Right ventricle myocardium superior (tissue), 1 donor: Measurements from ENCODE around the gene BCAP29. TPM values are rescaled to one million over a fixed set of nuclear protein-coding genes. Genes with fewer than 3 reads are reported as not detected.

Experiments used
- ATAC-seq: fragments of 200-7000 bp; cut with Tn5 transposase; one replicate; pipeline ENCODE4 v1.9.1; 2020; ENCODE audit warnings: mild to moderate bottlenecking; ENCODE audit not compliant: poor library complexity
- DNase-seq: peaks from one replicate; pipeline ENCODE4 v3.0.0-alpha.2; 2020
- intact Hi-C: fragments of 100-400 bp; cut with DNase I; formaldehyde crosslinking; loops from one replicate; pipeline ENCODE4 v1.11.2; 2022
- total RNA-seq: library from RNA; stranded (reverse); fragmentation: NEBNext Ultra II Directional; extraction: Animal tissue kit (Norgen Biotek cat#: 25700); gene quantifications from one replicate; pipeline ENCODE4 v1.2.1, GENCODE V29; 2021
- donor health status: DM: no; HTN: yes; CAD: no; lungs with severe emphysema.

The BCAP29 gene
- total RNA-seq, 1 donor from 2014 or later, result 108 TPM

DNA sequence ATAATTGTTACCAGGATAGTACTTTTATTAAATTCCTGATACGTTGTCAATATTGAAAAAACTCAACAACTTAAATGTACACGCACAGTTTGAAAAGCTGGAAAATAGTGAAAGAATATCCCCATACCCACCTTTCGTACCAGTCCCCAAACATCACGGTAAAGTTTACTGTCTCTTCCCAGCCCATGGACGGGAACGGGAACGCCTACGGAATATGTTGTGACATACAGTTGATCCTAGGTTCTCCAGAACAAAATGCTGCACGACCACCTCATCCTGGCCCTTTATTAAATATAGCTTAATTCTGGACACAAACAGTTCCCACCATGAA, 527 bp upstream of the BCAP29 start:
- intact Hi-C loops, result no loop called here
- ATAC-seq, result peak; percentile 34
- no peak for DNase-seq

DNA sequence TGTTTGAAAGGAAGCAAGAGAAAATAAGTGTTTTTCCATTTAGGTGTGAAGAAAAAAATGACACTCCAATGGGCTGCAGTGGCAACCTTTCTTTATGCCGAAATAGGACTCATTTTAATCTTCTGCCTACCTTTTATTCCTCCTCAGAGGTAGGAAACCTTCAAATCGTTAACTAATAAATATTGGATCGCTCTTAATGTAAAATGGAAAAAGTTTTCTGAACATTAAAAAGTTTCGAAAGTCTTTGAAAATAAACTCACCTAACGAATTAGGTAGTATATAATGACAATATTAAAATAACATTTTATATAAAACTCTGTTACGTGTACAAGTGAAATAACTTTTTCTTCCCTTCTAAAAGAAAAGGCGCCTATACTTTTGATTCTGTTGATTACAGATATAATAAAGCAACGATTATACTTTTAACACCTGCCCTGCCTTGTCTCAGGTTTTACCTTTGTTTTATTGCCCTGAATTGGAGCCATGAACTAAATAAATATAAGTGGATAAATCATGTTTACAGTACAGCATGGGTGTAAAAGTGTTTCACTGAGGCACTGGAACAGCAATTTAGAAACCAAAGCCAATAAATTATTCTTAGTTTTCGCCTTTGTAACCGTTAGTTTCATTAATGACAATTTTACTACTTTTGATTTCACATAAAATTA, 804 bp downstream of the BCAP29 start:
- DNase-seq (no peak), ATAC-seq (no peak)
- intact Hi-C loops, result no loop called here

DNA sequence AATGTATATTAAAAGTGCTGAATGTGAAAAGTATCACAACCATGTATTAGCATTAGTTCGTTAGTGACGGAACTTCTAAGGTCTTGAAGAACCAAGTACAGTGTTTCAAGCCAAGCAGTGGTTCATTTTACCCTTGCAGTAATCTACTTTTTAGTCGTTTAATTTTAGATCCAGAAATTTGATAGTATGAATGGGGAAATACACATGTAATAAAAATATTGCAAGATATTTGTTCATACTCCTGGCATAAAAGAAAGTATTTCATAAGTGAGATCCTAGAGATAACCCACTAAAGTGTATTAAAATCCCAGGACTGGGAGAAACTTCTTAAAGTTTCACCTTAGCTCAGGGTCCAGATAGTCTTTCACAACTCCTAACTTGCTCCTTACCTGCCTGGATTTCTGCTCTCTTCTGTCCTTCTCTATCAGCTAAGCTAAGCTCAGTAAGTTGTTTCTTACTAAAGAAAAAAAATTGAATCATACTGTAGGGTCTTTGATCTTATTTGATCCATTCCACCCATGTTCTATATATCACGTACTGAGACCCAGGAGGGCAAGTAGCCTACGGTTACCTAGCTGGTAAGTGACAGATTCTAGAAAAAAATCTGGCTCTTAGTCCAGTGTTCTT, 1.5 kb downstream of the BCAP29 start:
- intact Hi-C loops, result no loop called here
- no peak for ATAC-seq

DNA sequence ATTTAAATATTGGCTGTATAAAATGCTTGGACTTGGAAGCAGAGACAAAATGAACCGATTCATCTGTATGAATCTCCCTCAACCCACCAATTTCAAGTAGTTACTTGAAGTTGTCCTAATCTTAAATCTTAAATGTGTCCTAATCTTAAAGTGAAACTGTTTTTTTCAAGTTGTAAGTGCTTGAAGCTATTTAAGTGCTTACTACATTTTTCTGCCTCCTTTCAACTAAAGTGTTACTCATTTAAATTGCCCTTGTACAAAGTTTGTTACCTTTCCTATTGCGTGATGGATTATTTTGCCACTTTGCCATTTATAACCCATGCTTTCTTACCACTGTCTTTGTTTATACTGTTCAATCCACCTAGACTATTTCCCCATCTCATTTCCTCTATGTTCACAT, 2.8 kb downstream of the BCAP29 start:
- no peak for ATAC-seq
- intact Hi-C loops, result no loop called here
- no peak for DNase-seq

More for the DNA sequence above, 1.5 kb downstream of the BCAP29 start:
- DNase-seq, result no peak

DNA sequence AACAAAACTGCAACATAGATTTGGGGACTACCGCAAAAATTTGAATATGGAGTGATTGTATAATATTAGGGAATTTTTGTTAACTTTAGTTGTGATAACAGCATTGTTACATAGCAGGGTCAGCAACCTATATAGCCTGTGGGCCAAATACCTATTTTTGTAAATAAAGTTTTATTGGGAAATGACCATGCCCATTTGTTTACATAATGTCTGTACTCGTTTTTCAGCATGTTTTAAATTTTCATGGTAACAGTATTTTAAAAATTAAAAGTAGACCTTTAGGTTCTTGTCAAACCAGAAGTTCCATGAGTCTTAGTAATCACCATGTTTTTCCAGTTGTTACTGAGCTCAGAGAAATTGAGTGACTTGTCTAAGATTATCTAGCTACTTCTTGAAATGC, 4.7 kb downstream of the BCAP29 start:
- intact Hi-C loops, result no loop called here
- ATAC-seq, result no peak
- no peak for DNase-seq

DNA sequence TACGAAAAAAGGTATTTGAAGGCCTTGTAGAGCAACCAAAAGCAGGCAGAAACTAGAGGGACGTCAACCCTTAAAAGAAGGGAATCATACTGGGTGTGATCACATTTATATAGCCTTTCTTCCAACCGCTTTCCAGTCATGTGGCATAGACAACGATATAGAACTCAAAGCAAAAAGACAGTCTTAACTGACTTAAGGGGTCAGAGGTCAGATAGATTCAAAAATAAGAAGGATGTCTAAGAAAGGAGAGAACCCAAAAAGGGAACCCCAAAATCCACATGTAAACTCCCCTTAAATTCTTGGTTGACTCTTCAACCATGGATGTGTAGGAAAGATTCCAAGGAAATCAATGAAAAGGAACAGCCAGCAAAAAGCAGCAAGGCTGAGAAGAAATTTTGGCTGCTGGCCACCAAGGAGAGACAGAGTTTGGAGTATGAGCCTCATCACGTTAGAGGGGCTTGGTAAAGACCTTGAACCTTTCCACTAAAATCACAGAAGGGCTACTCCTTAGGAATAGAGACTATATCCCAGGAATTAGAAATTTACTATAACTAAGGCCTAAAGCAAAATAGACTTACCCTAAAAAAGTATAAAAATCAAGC, 8.6 kb downstream of the BCAP29 start:
- no peak for DNase-seq
- intact Hi-C loops, result no loop called here
- no peak for ATAC-seq

DNA sequence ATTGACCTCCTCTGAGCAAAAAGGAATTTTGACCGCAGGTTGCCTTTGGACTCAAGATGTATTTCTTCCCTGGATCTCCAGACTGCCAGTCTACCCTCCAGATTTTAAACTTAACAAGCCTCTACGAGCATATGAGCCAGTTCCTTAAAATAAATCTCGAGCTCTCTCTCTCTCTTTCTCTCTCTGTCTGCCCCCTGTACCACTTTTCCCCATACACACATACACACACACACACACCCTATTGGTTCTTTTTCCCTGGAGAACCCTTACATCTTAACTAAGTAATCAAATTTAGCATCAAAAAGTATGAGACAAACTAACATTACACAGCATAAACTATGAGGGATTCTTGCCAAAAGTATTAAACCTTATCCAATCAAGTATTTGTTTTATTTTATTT, 11.4 kb downstream of the BCAP29 start:
- intact Hi-C loops, result no loop called here
- DNase-seq (no peak), ATAC-seq (no peak)

DNA sequence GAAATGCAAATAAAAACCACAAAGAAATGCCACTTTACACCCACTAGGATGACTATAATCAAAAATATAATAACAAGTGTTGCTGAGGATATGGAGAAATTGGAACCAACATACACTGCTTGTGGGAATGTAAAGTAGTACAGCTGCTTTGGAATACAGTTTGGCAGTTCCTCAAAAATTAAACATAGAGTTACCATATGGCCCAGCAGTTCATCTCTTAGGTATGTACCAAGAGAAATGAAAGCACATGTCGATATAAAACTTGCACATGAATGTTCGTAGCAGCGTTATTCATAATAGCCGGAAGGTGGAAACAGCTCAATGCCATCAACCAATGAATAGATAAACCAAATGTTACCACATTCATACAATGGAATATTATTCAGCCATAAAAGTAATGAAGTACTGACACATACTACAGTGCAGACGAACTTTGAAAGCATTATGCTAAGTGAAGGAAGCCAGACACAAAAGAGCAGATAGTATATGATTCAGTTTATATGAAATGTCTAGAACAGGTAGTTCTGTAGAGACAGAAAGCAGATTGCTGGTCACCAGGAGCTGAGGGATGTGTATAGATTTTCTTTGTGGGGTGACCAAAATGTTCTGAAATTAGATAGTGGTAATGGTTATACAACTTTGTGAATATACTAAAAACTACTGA, 12.4 kb downstream of the BCAP29 start:
- intact Hi-C loops, result no loop called here
- DNase-seq (no peak), ATAC-seq (no peak)

DNA sequence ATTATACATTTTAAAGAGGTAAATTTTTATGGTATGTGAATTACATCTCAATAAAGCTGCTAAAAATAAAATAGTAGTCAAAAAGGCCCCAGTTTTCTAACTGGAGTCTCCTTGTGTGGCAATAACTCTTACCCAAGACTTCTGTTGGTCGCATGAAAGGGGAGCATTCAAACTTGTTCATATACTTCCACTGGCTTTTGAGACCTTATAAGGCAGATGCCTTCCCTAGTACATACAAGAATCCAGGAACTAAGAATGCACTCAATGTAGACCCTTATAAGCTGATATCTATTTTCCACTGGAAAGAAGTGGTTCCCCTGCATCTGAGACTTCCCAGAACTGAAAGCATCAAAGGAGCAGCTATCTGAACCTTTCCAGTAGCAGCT, 13.0 kb downstream of the BCAP29 start:
- ATAC-seq (no peak), DNase-seq (no peak)
- intact Hi-C loops, result no loop called here

DNA sequence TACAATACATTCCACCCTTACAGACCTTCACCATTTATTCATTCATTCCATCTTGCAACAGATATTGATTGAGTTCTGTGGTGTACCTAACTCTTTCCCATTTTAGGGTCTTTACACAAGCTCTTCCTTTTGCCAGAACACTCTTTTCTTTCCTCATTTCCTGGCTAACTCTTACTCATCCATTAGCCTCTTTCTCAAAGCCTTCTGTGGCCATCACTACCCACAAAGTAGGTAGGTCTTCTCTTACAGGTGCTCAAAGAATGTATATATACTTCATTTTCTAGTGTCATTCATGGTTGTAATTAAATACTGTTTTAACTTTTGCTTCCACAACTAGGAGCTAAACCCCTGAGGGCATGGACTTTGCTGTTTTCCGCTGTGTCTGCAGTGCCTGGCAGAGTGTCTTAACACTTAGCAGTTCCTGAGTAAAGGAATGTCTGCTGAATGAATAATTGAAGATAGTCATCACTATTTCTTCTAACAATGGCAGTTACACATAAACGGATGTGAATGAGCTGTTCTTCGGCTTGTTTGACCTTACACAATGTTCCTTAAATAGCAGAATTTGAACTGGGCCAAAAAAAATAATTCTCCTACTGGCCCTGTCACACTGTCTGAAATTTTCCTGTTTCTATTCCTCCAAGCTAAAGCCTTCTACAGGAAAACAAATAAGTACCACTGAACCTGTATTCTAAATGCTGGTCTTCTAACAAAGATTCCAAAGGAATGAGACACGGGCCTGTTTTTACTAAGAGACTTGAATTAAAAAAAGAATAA, 15.1 kb downstream of the BCAP29 start:
- ATAC-seq, result peak; percentile 55
- intact Hi-C loops, result no loop called here
- no peak for DNase-seq

DNA sequence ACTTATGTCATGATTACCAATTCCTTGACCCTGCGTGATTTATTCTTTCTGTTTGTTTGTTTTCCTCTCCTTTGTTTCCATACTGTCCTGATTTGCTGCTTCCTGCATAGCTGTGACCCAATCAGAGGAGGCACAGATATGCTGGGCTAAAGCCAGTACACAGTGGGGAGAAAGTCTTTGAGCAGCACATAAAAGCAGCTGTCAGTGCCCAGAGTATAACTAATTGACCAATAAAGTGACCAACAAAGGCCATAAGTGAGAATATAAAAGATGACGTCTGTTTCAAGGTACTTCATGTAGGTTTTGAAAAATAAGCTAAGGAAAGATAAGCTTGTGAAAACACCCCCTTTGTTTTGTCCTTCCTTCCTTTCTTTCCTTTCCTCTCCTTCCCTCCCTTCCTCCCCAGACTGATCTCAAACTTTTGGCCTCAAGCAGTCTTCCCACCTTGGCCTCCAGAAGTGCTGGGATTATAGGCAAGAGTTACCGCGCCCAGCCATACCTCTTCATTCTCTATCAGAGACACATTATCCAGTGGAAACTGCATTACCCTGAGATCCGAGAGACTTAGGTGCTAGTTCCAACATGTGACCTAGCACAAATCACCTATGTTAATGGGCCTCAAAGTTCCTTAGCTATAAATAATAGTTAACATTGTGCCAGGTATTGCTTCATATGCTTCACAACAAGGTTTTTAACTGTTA, 17.0 kb downstream of the BCAP29 start:
- ATAC-seq, result peak; percentile 71
- intact Hi-C loops, result no loop called here

DNA sequence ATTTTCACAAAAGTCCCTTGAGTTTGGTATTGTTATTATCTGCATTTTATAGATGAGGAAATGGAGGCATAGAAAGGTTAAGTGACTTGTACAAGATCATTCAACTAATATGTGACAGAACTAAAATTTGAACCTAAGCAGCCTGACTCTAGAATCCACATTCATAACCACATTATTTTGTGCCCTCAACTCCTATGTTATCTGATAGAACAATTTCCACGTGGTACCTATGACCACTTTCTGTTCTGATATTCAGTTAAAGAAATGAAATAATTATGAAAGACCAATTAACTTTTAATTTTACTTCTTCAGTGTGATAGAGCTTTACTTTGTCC, 17.5 kb downstream of the BCAP29 start:
- ATAC-seq (no peak), DNase-seq (no peak)
- intact Hi-C loops, result no loop called here

More for the DNA sequence above, 17.0 kb downstream of the BCAP29 start:
- no peak for DNase-seq

DNA sequence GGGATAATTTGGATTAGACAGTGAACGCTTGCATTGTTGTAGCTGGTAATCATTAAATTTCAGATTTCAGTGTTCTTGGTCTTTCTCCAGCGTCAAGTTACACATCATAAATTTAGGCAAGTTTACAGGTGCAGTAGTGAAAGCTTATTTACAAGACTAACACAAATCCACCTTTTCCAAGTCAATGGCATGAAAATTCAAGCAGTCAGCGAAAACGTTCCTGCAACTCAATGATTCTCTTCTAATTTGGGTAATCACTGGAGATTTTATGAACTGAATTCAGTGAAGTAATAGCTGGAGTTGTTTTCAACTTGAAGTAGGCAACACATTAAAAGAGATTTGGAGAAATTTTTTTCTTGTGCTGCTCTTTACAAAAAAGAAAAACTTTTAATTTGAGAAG, 17.9 kb downstream of the BCAP29 start:
- ATAC-seq (no peak), DNase-seq (no peak)
- intact Hi-C loops, result no loop called here

DNA sequence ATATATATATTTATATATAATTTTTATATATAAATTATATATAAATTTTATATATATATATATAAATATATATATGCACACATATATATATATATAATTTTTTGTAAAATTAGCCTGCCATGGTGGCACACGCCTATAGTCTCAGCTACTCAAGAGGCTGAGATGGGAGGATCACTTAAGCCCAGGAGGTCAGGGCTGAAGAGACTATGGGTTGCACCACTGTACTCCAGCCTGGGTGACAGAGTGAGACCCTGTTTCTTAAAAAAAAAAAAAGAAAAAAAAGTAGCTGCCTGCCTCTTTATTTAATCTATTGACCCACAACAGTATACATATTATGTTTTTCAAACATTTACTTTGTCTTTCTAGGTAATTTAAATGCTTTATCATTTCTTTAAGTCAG, 19.2 kb downstream of the BCAP29 start:
- no peak for ATAC-seq
- intact Hi-C loops, result no loop called here
- DNase-seq, result no peak

DNA sequence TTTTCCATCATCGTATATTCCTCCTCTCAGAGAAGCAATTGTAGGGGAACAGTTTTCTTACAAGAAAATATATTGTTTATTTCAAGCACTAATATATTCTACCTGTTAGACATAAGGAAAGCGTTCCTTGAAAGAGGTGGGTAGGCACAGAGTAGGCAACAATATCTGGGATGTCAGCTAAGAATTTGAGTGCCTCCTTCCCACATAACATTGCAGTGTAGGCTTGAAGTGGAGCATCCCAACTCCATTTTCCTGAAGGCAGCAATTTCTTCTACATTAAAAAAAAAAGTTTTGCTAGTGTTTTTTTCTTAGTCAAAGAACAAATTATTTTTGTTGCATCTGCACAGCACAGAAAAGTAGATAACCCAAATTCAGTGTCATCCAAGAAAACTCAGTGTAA, 20.8 kb downstream of the BCAP29 start:
- DNase-seq, result no peak
- intact Hi-C loops, result no loop called here
- ATAC-seq, result no peak

DNA sequence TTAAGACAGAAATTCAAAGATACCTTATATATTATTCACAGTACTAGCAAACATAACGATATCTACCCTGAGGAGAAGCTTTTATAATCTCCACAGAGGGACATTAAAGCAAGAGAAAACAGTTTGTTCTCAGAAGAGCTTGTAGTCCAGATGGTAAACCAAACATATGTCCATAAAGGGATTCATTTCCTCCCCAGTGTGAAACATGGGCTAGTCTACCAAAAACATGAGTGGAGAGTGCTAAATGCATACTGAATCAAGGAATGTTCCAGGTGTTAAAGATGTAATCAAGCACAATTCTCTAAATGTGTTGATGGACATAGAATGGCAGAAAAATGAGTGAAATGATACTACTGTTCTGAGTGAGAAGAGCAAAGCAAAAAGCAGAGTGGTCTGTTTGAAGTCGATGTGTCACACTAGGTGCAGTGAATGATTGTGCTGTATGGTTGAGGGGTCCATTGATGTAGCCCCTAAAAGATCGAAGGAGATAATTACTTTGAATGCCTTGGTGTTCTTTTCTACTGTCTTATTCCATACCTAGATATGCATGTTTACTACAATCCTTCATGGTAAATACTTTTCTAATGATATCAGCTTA, 25.3 kb downstream of the BCAP29 start:
- DNase-seq (no peak), ATAC-seq (no peak)
- intact Hi-C loops, result no loop called here

DNA sequence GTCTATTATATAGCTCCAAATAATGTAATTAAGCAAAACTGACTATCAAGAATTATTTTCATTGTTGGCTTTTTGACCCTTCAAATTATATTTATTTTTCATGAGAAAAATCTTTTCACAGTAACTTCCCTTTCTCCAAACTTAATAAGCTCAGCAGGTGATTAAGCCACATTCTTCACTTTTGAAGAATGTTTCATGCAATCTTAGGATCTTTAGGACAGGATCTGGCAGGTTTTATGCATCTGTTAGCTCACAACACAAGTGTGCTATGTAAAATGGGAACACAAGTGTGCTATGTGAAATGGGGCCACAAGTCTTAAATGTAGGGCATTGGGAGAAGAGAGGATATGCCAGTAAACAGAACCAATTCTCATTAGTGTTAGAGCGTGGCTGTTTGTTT, 26.3 kb downstream of the BCAP29 start:
- ATAC-seq, result no peak
- no peak for DNase-seq
- intact Hi-C loops, result no loop called here

DNA sequence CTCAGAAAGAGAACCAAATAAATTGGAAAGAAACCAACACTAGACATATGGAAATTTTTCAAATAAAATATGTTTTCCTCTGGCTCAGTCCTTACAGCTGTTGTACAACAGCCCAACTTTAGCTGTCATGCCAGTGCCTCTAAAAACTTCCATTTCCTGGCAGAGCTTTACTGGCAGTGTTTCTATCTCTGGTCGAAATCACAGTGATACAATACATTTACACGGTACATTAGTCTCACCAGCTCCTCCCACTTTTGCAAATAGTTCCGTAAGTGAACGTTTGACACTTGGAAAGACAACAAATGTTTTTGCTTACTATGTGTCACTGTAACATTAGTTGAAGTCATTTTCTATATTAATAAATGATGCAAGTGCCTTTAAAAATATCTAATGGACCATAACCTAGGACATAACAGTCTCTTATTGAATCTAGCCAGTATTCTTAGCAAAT, 29.8 kb downstream of the BCAP29 start:
- ATAC-seq (peak; percentile 69), DNase-seq (no peak)
- intact Hi-C loops, result no loop called here
